AG08396 (cell line): ENCODE data around the gene FOXP4.

Experiments
- DNase-seq: peaks from one replicate; pipeline ENCODE4 v3.0.0; 2012; ENCODE audit warnings: low spot score, mixed read lengths

FOXP4 gene, protein sequence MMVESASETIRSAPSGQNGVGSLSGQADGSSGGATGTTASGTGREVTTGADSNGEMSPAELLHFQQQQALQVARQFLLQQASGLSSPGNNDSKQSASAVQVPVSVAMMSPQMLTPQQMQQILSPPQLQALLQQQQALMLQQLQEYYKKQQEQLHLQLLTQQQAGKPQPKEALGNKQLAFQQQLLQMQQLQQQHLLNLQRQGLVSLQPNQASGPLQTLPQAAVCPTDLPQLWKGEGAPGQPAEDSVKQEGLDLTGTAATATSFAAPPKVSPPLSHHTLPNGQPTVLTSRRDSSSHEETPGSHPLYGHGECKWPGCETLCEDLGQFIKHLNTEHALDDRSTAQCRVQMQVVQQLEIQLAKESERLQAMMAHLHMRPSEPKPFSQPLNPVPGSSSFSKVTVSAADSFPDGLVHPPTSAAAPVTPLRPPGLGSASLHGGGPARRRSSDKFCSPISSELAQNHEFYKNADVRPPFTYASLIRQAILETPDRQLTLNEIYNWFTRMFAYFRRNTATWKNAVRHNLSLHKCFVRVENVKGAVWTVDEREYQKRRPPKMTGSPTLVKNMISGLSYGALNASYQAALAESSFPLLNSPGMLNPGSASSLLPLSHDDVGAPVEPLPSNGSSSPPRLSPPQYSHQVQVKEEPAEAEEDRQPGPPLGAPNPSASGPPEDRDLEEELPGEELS

DNA sequence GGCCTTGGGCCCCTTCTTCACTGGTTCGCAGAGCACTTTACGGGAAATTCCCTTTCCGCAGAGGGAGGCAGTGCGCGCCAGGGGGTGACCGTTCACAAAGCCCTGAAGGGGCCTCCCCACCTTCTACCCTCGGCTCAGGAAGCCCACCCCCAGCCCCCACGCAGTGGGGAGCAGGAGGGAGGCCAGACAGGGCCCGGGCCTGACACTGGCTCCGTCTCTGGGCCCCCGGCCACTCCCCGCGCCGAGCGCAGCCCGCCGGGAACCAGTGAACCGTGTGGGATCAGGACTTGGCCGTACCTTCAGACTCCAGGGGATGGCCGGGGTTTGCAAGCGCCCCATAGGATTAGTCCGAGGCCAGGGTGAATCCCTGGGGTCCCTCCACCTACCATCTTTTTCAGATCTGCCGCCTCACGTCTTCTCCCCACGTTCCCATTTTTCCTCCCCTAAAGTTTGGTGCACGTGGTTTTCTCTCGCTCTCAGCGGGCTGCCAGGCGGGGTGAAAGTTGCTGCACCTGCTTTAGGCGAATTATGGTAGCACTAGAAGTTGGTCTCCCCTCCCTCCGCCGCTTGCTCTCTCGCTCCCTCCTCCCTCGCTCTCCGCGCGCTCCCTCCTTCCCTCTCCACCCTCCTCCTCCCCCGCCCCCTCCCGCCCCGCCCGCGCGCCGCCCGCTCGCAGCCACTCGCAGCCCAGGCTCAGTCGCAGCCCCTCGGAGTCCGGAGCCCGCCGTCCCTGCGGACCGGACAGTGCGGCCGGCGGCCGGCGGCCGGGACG lies at the start of gene FOXP4:
Gene FOXP4 (plus strand): TSS at position 679 of the 772 bp plus-strand sequence. CDS start 19,380 bp downstream, outside the sequence.
- DNase-seq = peak; percentile 95

DNA sequence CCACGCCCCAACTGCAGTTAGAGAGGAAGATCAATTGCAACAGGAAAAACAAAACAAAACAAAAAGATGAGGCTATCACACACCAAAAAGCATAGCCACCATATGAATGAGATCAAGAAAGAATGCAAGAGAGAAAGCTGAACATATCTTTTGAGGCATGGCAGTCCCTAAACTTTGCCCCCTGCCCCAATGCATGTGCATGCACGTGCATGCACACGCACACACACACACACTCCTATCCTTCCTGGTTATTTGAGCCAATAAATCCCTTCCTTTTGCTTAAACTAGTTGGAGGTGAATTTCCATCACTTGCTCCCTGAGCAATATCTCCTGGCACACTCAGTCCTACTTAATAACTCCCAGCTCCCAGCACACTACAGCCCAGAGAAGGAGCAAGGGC lies 48.6 kb upstream of the FOXP4 start:
- no peak for DNase-seq

DNA sequence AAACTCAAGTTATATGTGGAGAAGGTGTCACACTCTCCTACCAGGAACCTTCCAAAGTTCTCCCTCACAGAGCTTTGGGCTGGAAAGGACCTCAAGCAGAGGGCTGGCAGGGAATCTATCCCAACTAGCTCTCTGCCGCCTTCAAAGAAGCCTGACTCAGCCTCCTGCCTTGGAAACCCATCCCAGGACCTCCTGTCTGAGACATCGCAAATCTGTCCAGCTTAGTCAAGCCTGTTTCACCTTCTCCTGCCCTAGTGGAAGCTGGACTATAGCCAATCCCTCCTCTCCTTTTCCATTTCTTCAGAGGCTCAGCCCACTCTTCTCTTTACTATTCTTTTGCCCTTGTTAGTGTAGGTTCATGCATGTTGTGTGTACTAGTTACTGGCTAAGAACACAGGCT lies 48.2 kb upstream of the FOXP4 start:
- DNase-seq = no peak

DNA sequence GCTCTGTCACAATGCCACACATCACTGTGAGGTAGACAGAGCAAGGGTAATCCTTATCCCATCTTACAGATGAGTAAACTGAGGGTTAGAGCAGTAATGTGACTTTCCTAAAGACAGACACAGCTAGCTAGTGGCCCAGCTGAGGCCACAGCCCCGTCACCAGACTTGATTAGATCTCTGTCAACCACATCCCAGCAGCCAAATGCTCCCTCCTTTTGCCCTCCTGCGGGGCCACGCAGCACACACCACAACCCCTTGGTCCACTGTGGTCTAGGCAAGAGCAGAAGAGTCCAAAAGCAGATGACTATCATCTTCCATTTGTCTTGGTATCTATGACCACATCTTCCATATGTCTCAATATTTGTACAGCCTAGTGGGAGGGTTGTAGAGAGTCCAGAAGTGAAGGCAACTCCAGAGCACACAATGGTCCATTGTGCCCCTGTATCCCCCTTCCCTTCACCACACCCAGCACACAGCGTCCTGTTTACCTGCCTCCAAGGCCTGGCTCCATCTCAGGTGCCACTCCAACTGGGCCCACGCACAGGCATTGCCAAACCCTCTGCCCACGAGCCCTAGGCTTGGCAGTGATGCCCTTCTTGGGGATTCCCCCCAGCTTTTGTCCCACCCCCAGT lies 47.1 kb upstream of the FOXP4 start:
- no peak for DNase-seq

DNA sequence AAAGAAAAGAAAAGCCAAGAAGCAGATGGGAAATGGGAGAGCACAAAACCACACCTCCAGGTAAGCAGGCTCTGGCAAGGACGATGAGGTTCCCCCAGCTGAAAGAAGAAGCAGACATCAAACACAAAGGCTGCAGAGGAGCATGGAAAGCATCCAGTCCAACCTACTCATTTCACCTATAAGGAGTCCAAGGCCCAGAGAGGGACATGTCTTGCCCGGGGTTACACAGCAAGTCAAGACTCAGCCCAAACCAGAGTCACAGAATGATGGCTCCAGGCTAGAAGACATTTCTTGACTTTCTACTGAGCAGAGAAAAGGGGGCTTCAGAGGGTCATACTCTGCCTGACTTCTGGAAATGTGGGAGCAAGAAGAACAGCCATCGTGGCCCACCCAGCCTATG lies 45.6 kb upstream of the FOXP4 start:
- no peak for DNase-seq

DNA sequence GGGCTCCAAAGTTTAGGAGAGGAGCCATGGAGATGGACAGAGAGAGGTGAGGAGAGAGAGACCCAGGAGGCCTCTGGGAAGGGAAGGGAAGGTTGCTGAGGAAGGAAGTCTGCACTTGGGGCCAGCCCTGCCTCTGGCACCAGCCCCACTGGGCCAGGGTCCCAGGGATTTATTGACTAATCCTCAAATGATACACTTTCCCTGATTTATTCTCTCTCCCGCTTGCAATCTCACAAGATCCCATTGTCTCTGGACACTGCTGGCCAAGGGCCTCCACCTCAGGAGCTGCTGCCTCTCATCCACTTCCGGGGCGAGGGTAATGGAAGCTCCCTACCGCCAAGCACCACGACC lies 43.6 kb upstream of the FOXP4 start:
- no peak for DNase-seq

DNA sequence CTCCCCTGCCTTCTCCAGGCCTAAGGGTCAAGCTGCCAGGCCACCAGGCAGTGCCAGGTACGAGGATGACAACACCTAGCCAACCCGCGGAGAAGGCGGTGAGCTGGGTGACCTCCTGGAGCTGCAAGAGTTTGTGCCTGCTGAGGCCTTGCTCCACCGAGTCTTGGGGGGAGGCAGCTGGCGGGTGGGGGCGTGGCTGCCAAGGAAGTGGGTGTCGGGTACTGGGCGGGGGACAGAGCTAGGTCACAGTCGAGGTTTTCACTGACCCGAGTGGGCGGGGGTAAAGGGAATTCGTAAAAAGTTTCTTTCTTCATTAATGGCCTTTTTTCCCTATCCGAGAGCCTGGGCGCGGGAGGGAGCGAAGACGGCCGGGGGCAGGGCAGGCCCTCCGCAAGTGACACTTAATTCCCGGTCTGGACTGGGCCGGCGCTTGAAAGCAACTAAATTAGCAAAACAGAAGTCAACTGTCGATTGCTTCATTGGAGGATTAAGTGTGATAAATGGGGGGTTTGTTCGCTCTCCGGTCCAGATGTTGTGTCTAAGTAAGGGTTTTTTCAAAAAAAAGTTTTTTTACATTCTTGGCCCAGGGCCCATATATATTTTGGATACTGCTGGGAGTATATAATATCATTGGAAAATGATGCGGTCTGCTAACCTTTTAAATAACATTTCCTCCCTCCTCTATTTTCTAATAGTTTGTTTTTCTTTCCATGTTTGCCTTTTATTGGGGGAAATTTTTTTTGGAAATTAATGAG lies 43.1 kb upstream of the FOXP4 start:
- DNase-seq = no peak

DNA sequence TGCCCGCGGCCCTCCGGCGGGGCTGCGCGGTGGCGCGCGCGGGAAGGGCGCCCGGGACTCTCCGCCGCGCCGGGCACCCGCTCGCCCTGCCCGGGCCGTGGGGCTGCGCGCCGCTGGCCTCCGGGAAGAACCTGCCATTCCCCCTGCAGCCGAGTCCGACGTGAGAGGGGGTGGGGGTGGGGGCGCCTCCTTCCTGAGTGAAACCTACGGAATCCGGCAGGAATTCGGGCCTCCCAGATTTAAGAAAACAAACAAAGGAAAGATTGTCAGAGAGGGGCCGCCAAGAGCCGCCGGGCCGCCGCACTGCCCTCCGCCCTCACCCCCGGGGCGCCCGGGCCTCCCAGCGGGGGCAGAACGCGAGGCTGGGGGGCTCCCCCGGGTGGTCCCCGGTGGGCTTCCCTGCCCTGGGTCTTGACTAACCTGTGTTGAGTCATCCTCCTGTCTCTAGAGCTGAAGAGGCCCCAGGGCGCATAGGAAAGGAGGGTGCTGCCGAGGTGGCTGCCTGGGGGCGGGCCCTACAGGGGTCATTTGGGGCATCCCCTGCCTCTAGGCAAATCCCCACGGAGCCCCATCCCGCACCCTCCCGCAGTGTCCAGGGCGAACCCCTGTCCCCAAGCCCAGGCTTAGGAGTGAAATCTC lies 42.2 kb upstream of the FOXP4 start:
- DNase-seq = peak; percentile 54

DNA sequence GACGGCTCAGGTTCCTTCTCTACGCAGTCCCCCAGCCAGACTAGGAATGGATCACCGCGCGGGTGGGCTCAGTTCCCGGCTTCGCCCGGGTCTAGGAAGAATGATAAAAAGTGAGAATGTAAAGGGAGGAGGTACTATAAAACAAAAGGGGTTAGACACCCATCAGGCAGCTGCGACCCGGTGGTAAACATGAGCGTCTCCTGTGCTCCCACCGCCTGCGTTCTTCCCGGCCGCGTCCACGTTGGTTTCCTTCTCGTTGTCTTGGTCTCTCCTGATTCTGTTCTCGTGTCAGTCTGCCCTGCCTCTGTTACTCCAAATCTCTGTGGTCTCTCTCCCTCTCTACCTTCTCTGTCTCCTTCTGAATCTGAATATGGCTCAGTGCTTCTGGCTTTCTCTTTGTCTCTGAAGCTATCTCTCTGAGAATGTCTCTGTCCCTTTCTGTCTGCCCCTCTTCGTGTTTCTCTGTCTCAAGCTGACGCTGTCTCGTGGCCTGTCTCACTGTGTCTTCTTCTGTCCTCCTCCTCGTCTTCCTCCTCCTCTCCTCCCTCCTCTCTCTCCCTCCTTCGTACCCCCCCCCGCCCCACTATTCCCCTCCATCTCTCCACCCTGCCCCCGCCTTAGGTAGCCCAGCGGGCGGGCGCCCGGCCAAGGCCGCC lies 41.6 kb upstream of the FOXP4 start:
- DNase-seq = peak; percentile 34

DNA sequence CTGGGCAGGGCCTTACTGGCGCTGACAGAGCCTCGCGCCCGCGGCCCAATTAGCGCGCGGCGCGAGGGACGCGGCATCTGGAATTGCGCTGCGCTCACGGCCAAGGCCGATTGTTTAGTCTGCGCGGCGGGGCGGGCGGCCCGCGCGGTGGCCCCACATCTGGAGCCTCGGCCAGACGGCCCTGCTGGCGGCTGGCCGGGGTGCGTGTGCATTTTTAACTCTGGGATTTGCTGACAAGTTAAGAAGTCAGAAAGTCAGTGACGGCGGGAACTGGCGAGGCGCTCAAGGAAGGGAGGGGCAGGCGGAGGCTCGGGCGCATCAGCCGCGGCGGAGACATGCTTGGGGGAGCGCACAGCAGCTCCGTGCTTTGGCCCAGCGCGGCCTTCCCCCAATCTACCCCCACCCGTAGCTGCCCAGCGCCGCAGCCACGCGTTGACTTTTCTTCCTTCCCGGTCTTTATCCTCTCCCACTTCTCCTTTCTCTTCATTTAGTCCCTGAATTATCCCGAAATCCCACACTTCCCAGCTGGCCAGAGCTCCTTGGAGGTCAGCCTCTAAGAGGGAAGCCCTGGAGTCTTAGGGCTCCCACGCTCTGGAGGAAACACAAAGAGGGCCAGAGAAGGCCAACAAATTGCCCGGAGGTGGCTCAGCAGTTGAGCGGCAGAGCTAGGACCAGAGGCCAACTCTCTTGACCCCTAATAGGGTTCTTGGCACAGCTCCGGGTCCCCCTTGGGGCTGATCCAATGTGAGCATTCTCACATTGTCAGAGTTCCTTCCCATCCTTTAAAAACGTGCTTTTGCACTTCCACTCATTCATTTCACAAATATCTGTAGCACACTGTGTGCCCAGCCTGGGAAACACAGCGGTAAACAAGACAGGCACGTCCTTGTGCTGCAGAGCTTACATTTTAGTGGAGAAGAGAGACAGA lies 40.8 kb upstream of the FOXP4 start:
- peak; percentile 88 for DNase-seq

DNA sequence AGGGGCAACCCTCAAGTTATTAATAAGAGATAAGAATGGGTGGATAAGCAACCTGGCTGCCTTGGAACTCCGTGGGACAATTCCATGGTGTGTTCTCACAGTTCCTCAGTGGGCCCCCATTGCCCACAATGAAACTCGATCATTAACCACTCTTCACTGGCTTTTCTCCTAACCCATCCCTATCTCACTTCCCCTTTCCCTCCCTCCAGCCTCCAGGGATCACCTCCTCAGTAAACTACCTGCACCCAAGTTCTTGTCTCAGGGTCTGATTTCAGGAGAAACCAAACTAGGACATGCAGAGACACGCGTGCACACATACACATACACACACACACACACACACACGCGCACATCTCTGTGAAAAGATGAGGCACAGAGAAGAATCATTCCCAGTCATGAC lies 37.7 kb upstream of the FOXP4 start:
- DNase-seq = no peak

DNA sequence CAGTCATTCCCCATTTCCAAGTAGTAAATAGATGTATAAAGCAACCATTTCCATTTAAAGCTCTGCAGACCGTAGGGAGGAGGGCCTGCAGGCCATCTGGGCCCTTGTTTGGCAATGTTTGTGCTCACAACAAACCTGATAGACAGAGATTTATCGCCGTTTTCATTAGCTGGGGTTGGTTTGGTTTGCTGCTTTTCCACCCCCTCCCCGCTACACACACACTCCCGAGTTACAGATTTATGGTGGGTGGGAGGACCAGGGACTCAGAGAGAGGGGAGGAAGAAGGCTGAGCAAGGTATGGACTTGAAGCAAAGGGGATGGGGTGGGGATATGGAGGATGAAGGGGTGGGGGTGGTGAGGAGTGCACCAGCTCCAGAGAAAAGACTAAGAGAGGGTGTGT lies 36.6 kb upstream of the FOXP4 start:
- no peak for DNase-seq

DNA sequence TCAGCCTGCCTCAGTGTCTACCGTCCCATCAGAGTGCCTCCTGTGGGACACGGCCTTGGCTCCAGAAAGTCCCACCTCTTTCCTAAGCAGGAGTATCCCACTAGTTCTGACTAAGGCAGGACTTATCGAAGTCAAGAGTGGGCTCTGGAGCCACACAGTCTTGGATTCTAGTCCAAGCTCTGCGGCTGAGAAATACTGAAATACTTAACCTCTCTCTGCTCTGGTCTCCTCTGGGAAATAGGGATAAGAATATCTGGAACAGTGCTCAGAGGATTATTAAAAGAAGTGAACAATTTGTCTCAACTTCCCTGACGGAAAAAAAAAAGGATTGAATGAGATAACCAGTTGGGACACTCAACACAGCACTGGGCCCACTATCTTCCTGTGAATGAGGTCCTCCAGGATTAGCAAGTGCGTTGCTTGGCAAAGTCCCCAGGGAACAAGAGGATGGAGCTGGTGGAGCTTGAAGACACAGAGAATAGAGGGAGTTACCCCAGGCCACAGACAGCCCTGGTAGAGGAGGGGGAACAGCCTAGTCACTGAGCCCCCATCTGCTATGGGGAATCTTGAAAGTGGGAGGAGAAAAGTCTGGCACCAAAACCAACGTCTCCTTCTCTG lies 34.6 kb upstream of the FOXP4 start:
- no peak for DNase-seq

DNA sequence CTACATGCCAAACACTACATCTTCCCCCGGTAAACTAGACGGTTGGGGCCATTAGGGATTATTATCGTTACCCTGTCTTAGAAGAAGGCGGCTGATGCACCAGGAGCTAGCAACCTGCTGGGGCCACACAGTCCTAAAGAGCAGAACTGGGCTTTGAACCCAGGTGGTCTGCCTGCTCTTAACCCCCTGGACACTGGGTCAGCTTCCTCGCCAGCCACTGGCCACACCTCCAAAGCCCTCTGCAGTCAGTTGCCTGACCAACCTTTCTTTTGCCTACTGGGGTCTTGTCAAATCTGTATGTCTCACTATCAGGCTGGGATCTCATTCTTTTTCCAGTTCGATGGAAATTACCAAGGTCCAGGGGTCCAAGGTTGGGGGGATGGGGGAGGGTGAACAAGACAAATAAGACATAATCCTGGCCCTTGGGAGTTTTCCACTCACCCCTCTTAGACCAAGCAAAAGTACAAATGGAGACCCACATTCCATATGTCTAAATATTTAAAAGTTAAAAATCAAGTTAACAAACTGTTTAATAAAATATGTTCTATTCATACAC lies 34.0 kb upstream of the FOXP4 start:
- no peak for DNase-seq

DNA sequence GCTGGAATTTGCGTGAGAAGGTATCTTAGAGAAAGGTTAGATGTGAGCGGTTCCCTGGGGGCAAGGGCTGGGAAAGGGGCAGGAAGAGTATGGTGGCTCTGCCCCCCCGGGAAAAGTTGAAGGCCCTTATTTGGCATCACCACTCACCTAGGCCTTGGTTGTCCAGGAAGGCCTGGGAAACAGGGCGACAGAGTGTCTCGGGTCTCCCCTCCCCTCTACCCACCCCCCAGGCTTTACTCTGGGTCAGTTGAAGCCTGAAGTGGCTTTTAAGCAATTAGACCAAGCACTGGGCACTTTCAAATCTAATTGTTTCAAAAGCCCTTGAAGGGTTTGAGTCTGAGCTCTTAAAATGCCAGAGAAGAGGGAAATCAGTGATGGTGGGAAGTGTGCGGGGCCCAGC lies 30.2 kb upstream of the FOXP4 start:
- DNase-seq = no peak

DNA sequence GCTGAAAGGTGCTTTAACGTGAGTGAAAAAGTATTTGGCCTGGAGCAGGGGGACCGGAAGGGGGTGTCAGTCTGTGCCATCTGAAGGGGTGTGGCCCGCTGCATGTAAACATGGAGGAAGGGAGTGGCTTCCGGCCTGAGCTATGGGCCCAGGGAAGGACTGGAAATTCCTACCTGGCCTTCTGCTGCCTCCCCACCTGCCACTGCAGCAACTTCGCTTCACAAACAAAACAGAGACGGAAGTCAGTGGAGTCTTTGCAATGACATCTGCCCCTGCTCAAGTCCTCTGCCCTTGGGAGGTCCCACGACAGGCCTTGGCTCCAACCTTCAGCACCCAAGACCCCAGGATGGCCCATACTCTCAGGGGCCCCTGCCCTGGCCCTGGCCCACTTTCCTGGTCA lies 28.1 kb upstream of the FOXP4 start:
- DNase-seq = no peak

DNA sequence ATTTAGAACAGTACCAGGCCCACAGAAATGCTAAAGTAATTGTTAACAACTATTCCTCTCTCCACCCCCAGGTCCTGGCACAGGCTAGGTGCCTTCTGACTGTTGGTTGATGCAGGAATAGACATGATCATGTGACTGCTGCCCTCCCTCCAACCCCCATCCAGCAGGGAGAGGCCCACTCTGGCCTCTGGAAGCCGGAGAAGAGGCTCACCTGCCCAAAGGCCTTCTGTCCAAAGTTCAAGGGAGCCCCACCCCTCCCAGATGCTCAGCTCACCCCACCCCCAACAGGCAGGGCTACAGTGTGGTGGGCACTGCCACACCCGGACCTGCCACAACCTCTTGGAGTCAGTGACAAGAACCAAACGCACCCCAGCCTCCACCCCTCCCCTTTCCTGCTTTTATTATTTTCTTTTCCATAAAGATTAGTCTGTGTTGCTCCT lies 26.9 kb upstream of the FOXP4 start:
- no peak for DNase-seq
